Sciatic nerve (tissue), 2 donors: Measurements from ENCODE around the gene KCNA2. TPM values are rescaled to one million over a fixed set of nuclear protein-coding genes. Genes with fewer than 3 reads are reported as not detected.

ENCODE experiments used
- ATAC-seq: fragments of 200-7000 bp; cut with Tn5 transposase; one replicate; pipeline ENCODE4 v1.9.1; 2020; ENCODE audit warnings: mild to moderate bottlenecking, moderate library complexity
- DNase-seq: peaks from one replicate; pipeline ENCODE4 v3.0.0-alpha.2; 2020; ENCODE audit warnings: low spot score
- intact Hi-C: fragments of 100-400 bp; cut with DNase I; formaldehyde crosslinking; loops from one replicate; pipeline ENCODE4 v1.14.2; 2022
- total RNA-seq: library from RNA; stranded (reverse); fragmentation: NEBNext Ultra II Directional; extraction: Animal tissue kit (Norgen Biotek cat#: 25700); gene quantifications from one replicate; pipeline ENCODE4 v1.2.1, GENCODE V29; 2021
- donor health status: DM: no; HTN: no; CAD: no.
- donor health status: DM: no; HTN: no; CAD: no.

The KCNA2 gene
- total RNA-seq, 1 donor from 2014 or later: 43.8 TPM

- DNase-seq: no peak
- intact Hi-C loops: loop anchor here (5.0 kb wide), 1 partner anchor 62 kb away; no protein-coding TSS in a partner anchor
- no peak for ATAC-seq
Observed at GRCh38 chr1:110549831-110550230, 56.3 kb downstream of the KCNA2 start.

- no peak for DNase-seq
- intact Hi-C loops: no loop called here
- no peak for ATAC-seq
Observed at GRCh38 chr1:110548381-110548780, 57.8 kb downstream of the KCNA2 start.

GRCh38 chr1:110547017-110547416, 59.1 kb downstream of the KCNA2 start:
- no peak for DNase-seq
- intact Hi-C loops: no loop called here
- no peak for ATAC-seq

- no peak for ATAC-seq
- intact Hi-C loops: no loop called here
- no peak for DNase-seq
Observed at GRCh38 chr1:110545492-110545891, 60.7 kb downstream of the KCNA2 start.

GRCh38 chr1:110544753-110545152, 61.4 kb downstream of the KCNA2 start:
- intact Hi-C loops: no loop called here
- no peak for DNase-seq
- ATAC-seq: no peak

Other genes with a start within 250 kb of the KCNA2 start
- gene SLC16A4, start 215.3 kb downstream of the KCNA2 start, total RNA-seq: 20.5 TPM
- 91.4 TPM for gene LAMTOR5, start 198.7 kb downstream of the KCNA2 start, total RNA-seq
- gene PROK1, start 155.2 kb downstream of the KCNA2 start, total RNA-seq: not detected
- not detected for gene KCNA10, start 87.2 kb downstream of the KCNA2 start, total RNA-seq
- gene KCNA3, start 68.6 kb upstream of the KCNA2 start, total RNA-seq: 0.85 TPM